CD14-positive monocyte (primary cell): ENCODE measurements around the gene GALNTL6. TPM values are rescaled to one million over a fixed set of nuclear protein-coding genes. Genes with fewer than 3 reads are reported as not detected.

Experiments used
- DNase-seq, 3 donors: peaks; one replicate each; pipeline ENCODE4 v3.0.0-alpha.2; 2011 to 2022
- H2AFZ ChIP-seq: 2 replicates; pipeline ENCODE4 v1.6.0; 2012; ENCODE audit warnings: mild to moderate bottlenecking, low read depth, low read length, inconsistent platforms; ENCODE audit not compliant: insufficient read depth, poor library complexity, severe bottlenecking
- H3K27ac ChIP-seq, 2 donors: 1 replicate in 1 of 2; 2 replicates in 1 of 2; pipeline ENCODE4 v1.5.1; 2012 to 2013; ENCODE audit warnings: low read length in 2 of 2, control low read depth in 1 of 2, inconsistent platforms in 1 of 2, low read depth in 1 of 2, mild to moderate bottlenecking in 1 of 2
- H3K27me3 ChIP-seq, 2 donors: one replicate each; pipeline versions ENCODE4 v1.6.0 to v1.6.1; 2011 to 2013; ENCODE audit warnings: low read length in 2 of 2; ENCODE audit not compliant: control insufficient read depth in 2 of 2, insufficient read depth in 2 of 2
- H3K36me3 ChIP-seq, 2 donors: replicated peaks in 1 of 2; 1 replicate in 1 of 2; 2 replicates in 1 of 2; pipeline versions ENCODE4 v1.5.1 to v1.6.1; 2012 to 2013; ENCODE audit warnings: low read length in 2 of 2, control low read depth in 1 of 2, inconsistent platforms in 1 of 2, mild to moderate bottlenecking in 1 of 2; ENCODE audit not compliant: insufficient read depth in 2 of 2, control insufficient read depth in 1 of 2
- H3K4me1 ChIP-seq, 2 donors: 1 replicate in 1 of 2; 2 replicates in 1 of 2; pipeline versions ENCODE4 v1.5.1 to v1.6.1; 2012 to 2013; ENCODE audit warnings: low read length in 2 of 2, control low read depth in 1 of 2, inconsistent platforms in 1 of 2, mild to moderate bottlenecking in 1 of 2, moderate library complexity in 1 of 2; ENCODE audit not compliant: insufficient read depth in 2 of 2, control insufficient read depth in 1 of 2
- H3K4me2 ChIP-seq: replicated peaks from 2 replicates; pipeline ENCODE3; 2012; ENCODE audit warnings: low read length, moderate library complexity, mild to moderate bottlenecking; ENCODE audit not compliant: poor library complexity, severe bottlenecking; ENCODE audit errors: extremely low read depth
- H3K4me3 ChIP-seq, 3 experiments: fragments of 200-600 bp in 1 of 3; sonication (generic) in 1 of 3; replicated peaks in 1 of 3; 1 replicate in 2 of 3; 2 replicates in 1 of 3; pipeline ENCODE4 v1.5.1; 2011 to 2013; ENCODE audit warnings: low read length in 3 of 3, mild to moderate bottlenecking in 3 of 3, control low read depth in 2 of 3, low read depth in 2 of 3, inconsistent platforms in 1 of 3, moderate library complexity in 1 of 3
- H3K79me2 ChIP-seq: 2 replicates; pipeline ENCODE4 v1.6.0; 2012; ENCODE audit warnings: mild to moderate bottlenecking, control low read depth, inconsistent platforms, low read length, moderate library complexity; ENCODE audit not compliant: insufficient read depth
- H3K9ac ChIP-seq: 2 replicates; pipeline ENCODE4 v1.6.0; 2017; ENCODE audit warnings: low read length, mild to moderate bottlenecking; ENCODE audit not compliant: insufficient read depth, poor library complexity, severe bottlenecking
- H3K9me3 ChIP-seq, 2 donors: replicated peaks in 1 of 2; 1 replicate in 1 of 2; 2 replicates in 1 of 2; pipeline versions ENCODE4 v1.5.1 to v1.6.1; 2012 to 2013; ENCODE audit warnings: low read length in 2 of 2, control low read depth in 1 of 2; ENCODE audit not compliant: control insufficient read depth in 1 of 2, insufficient read depth in 1 of 2
- H4K20me1 ChIP-seq: 2 replicates; pipeline ENCODE4 v1.6.0; 2012; ENCODE audit warnings: mild to moderate bottlenecking, low read length, control low read depth, moderate library complexity; ENCODE audit not compliant: insufficient read depth
- H3K27ac Mint-ChIP-seq, 7 donors: one replicate each; pipeline ENCODE4 v1.8.0; 2020; ENCODE audit warnings: mild to moderate bottlenecking in 7 of 7, mixed read lengths in 7 of 7, moderate library complexity in 6 of 7, inconsistent platforms in 2 of 7
- H3K27me3 Mint-ChIP-seq, 3 donors: one replicate each; pipeline ENCODE4 v1.8.0; 2021 to 2022; ENCODE audit warnings: low read depth in 3 of 3, mild to moderate bottlenecking in 3 of 3, mixed read lengths in 3 of 3, moderate library complexity in 3 of 3, inconsistent platforms in 1 of 3
- H3K36me3 Mint-ChIP-seq, 2 donors: one replicate each; pipeline ENCODE4 v1.8.0; 2020; ENCODE audit warnings: mixed read lengths in 2 of 2, inconsistent platforms in 1 of 2, mild to moderate bottlenecking in 1 of 2
- H3K4me1 Mint-ChIP-seq: one replicate; pipeline ENCODE4 v1.8.0; 2020; ENCODE audit warnings: mild to moderate bottlenecking, mixed read lengths
- H3K4me3 Mint-ChIP-seq, 2 donors: one replicate each; pipeline ENCODE4 v1.8.0; 2020; ENCODE audit warnings: mild to moderate bottlenecking in 2 of 2, mixed read lengths in 2 of 2, moderate library complexity in 1 of 2
- H3K9me3 Mint-ChIP-seq, 7 donors: one replicate each; pipeline ENCODE4 v1.8.0; 2020 to 2022; ENCODE audit warnings: mixed read lengths in 7 of 7, mild to moderate bottlenecking in 6 of 7, moderate library complexity in 6 of 7, inconsistent platforms in 2 of 7
- WGBS: methylation state at CpG from one replicate; pipeline ENCODE4 v1.1.5; 2013; ENCODE audit warnings: missing lambda C conversion rate; ENCODE audit not compliant: insufficient coverage; 5-methylcytosine and 5-hydroxymethylcytosine counted together
- intact Hi-C, 2 donors: fragments of 100-400 bp; cut with micrococcal nuclease; formaldehyde crosslinking; loops; one replicate each; pipeline versions ENCODE4 v1.15.0 to v1.15.1; 2023
- polyA plus RNA-seq, 3 donors: library from polyadenylated mRNA; depleted of rRNA in 1 of 3; unstranded in 2 of 3; stranded (reverse) in 1 of 3; fragments of 300-500 nt in 2 of 3; fragments of >200 nt in 1 of 3; fragmentation: Illumina TruSeq in 2 of 3; gene quantifications; 1 replicate in 2 of 3; 2 replicates in 1 of 3; pipeline ENCODE4 v1.2.3, GENCODE V29; 2012 to 2021
- TF ChIP-seq, protein P1 (sequence below): fragments of 200-600 bp; IDR thresholded peaks from one replicate; pipeline ENCODE4 v1.8.0; 2022; ENCODE audit warnings: antibody characterized with exemption, mild to moderate bottlenecking

Gene GALNTL6
- polyA plus RNA-seq, 3 donors, result 0.05 TPM; not detected in 2

DNA sequence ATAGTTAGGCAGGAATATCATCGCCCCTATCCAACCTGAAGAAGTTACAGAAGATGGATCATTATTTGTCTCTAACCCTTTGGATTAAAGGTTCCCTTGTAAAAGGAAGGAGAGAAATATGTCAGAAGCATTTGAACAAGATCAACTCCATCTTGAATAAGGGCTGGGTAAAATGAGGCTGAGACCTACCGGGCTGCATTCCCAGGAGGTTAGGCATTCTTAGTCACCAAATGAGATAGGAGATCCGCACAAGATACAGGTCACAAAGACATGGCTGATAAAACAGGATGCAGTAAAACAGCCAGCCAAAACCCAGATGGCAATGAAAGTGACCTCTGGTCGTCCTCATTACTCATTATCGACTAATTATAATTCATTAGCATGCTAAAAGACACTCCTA lies 148.9 kb downstream of the GALNTL6 start:
- H3K4me1 ChIP-seq, result no peaks in the 10 kb centered on the region
- no peak overlapping the region for H3K4me2 ChIP-seq
- no peak overlapping the region for H3K27ac ChIP-seq
- Mint-ChIP-seq H3K4me1 (no peaks in the 10 kb centered on the region), H3K27ac (no peak overlapping the region), H3K27me3 (no peaks in the 10 kb centered on the region), H3K36me3 (no peaks in the 10 kb centered on the region), H3K9me3 (peaks cover 0 to 6% (median 3%) of the 10 kb centered on the region in 7 donors), H3K4me3 (no peak overlapping the region)
- H3K4me3 ChIP-seq, result no peak overlapping the region
- no peaks in the 10 kb centered on the region for H4K20me1 ChIP-seq
- no peak for DNase-seq
- TF ChIP-seq, protein P1, sequence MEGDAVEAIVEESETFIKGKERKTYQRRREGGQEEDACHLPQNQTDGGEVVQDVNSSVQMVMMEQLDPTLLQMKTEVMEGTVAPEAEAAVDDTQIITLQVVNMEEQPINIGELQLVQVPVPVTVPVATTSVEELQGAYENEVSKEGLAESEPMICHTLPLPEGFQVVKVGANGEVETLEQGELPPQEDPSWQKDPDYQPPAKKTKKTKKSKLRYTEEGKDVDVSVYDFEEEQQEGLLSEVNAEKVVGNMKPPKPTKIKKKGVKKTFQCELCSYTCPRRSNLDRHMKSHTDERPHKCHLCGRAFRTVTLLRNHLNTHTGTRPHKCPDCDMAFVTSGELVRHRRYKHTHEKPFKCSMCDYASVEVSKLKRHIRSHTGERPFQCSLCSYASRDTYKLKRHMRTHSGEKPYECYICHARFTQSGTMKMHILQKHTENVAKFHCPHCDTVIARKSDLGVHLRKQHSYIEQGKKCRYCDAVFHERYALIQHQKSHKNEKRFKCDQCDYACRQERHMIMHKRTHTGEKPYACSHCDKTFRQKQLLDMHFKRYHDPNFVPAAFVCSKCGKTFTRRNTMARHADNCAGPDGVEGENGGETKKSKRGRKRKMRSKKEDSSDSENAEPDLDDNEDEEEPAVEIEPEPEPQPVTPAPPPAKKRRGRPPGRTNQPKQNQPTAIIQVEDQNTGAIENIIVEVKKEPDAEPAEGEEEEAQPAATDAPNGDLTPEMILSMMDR, result no peak
- no peaks in the 10 kb centered on the region for H3K9me3 ChIP-seq
- H3K79me2 ChIP-seq, result no peaks in the 10 kb centered on the region
- intact Hi-C loops, result no loop called here
- no peaks in the 10 kb centered on the region for H3K36me3 ChIP-seq
- 94% methylated on average over 2 of the region's 5 CpGs for WGBS
- H2AFZ ChIP-seq, result no peak overlapping the region
- H3K9ac ChIP-seq, result no peak overlapping the region
- no peaks in the 10 kb centered on the region for H3K27me3 ChIP-seq

- Histone ChIP-seq H3K27ac (no peak overlapping the region), H2AFZ (no peak overlapping the region), H3K4me3 (no peak overlapping the region), H3K4me1 (no peaks in the 10 kb centered on the region), H3K9ac (no peak overlapping the region), H3K36me3 (no peaks in the 10 kb centered on the region), H3K4me2 (no peak overlapping the region), H3K9me3 (no peaks in the 10 kb centered on the region), H3K79me2 (no peaks in the 10 kb centered on the region), H4K20me1 (no peaks in the 10 kb centered on the region), H3K27me3 (no peaks in the 10 kb centered on the region)
- Mint-ChIP-seq H3K36me3 (no peaks in the 10 kb centered on the region), H3K4me1 (no peaks in the 10 kb centered on the region), H3K27ac (no peak overlapping the region), H3K4me3 (no peak overlapping the region), H3K27me3 (no peaks in the 10 kb centered on the region), H3K9me3 (peaks cover 0 to 8% (median 3%) of the 10 kb centered on the region in 7 donors)
- TF ChIP-seq, protein P1, result no peak
- intact Hi-C loops, result no loop called here
- no peak for DNase-seq
- WGBS, result 44% methylated on average over 2 of the region's 2 CpGs
These were observed 153.2 kb downstream of the GALNTL6 start for GRCh38 chr4:171966356-171966755.
